GM18861 (cell line): ENCODE data around the gene PCGF2.
A peak's percentile ranks its signal among the peaks of the same experiment; 100 is the strongest.
"Not testable (repeated sequence)": the region's sequence is repeated elsewhere in the genome, so short reads cannot be mapped to it uniquely, and the experiment has no call there.

ENCODE experiments used
- ATAC-seq: cut with Tn5 transposase; IDR thresholded peaks from one replicate; pipeline ENCODE4 v1.9.1; 2021; ENCODE audit not compliant: unreplicated experiment

The PCGF2 gene

DNA sequence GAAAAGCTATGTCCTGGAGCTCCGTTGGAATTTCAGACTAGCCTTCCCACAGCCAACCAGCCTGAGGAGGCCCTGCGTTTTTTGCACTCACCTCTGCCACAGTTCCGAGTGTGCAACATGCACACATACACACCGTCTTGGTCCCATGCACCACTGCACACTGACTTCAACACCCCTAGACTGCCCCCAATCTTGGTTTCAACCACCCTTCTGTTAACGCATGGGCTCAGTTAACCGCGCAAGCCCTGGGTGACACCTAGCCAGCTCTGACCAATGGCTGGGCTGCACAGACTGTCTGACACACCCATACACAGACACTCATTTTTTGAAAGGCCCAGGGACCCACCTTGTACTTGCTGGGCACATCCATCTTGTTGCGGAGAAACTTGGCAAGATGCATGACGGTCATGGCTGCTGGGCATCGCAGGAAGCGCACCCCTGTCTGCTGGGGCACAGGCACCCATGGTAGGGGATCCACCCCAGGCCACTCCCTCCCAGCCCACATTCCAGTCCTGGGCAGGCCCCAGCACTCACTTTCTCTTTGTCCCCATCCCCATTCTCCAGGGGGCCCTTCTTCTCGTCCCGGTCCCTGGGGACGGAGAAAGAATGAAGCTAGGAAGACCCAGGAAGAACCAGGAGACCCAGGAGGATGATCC is 10.0 kb downstream of the PCGF2 start:
- no peak for ATAC-seq

DNA sequence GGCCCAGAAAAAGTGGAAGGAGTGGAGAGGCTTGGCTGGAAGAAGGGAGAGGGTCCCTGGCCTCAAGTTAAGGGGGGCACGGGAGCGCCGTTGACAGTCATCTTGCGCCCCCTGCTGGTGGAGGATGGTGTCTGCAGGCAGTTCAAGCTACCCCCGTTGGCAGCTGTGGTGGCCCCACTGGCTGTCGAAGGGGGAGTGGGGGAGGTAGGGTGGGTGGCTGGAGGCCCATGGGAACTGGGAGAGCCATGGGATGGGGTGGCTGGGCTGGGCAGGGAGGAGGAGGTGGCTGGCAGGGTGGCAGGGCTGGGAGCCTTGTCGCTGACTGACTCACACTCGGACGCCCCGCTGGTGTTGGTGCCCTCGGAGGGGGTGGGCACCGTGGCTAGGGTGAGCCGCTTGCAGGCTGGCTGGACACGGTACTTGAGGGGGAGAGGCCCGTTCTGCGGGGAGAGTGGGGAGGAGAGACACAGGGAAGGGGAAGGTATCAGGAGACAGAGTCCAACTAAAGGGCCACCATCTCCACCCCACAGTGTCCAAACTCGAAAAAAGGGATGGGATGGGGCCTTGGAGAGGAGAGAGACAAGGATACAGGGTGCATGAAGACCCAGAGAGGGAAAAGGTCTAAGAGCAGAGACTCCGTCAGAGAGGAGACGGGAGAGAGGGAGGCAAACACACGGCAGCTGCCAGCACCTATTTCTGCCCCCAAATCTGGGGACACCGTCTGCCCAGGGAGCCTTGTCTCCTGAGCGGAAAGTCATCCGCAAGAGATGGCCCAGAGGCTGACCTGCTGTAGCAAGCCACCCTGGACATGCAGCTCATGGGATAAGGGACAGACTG is 12.8 kb downstream of the PCGF2 start:
- ATAC-seq: no peak

DNA sequence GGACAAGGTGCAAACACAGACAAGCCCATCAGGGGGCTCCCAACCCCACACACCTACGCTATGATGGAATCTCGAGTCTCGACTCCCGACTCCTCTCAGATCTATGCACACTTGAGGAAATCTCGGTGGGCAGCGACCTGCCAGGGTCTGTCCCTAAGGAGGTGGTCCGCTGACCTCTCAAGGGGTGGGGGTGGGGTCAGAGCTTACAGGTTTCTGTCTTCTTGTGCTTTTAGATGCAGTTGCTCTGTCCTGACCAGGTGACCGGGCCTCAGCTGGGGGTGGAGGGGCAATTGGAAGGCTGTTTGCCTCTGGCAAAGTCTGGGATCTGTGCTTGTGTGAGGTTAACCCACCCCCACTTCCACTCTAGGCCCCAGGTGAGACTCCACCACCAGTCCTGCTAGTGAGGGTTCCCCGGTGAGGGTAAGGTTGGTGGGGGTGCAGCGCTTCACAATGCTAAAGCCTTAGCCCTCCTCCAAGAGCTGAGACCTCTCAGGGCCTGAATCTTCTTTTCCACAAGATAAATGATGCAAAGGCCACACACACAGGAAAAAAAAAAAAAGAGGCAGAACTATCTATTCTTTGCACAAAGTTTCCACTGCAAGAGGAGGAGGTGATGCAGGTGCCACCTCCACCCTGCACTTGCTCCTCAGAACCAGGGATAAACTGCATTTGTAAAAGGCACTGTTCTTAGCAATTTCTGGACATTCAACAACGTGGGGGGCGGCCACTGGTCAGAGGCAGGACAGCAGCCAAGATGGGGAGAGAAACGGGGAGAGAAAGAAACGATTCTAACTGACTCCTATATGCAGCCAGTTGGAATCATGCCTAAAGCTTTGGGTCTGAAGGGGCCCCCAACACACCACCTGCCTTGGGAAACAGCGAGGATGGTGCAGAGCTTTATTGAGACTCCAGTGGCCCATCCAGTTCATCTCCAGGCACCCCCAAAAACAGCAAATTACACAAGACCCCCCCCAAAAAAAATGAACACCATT is 13.9 kb downstream of the PCGF2 start:
- no peak for ATAC-seq

DNA sequence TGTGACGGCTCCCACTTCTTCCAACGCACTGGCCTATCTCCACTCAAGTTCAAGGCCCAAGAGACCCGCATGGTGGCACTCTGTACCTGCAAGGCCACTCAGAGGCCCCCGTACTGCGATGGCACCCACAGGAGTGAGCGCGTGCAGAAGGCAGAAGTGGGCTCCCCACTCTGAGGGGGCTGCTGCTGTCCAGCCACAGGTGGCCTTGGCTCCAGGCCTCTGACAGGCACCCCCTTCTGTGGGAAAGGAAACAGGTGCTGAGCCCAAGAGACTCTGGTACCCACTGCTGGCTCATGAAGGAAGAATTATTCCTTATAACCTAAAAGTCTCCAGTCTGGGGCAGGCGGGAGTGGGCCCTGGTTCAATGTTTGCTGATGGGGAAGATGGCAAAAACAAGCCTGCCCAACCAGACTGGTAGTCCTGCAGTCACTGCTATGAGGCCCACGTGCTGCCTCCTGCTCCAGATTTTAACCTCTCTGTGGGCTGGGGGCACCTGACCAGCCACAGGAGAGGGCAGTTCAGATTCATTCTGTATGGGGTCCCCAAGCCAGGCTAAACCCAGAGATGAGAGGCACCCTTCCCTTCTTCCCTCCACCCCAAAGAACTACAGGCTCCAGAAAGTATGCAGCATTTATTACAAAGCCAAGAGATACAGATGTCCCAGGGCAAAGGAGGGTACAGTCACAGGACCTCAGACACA is 14.7 kb downstream of the PCGF2 start:
- ATAC-seq: no peak

DNA sequence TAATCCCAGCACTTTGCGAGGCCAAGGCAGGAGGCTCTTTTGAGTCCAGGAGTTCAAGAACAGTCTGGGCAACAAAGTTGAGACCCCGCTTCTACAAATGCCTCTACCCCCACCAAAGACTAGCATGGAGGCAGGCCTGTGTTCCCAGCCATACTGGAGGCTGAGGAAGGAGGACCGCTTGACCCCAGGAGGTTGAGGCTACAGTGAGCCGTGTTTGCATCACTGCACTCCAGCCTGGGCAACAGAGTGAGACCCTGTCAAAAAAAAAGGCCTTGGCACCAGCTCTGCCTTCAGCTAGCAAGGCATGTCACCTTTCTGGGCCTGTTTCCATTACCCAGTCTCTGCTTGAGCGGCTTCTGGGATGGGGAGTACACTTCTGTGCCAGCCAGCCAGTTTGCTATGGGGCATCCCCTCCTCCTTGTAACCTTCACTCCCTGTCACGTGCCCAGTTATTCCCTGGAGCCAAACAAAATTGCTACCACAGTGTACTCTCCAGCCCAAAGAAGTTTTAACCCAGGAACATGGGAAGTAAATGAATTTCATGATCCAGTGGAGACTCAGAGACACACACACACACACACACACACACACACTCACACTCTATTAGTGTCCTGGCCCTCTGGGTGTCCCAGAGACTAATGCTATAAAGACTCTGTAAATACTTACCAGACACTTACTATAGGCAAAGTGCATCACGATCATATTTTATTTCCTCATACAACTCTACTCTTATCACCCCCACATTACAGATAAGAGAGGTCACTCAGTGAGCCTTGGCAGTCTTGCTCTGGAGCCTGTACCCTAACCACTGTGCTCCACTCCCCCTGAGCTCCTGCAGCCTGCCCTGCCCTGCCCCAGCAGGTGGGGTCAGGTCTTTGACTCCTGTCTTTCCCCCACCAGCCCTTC is 15.5 kb downstream of the PCGF2 start:
- no peak for ATAC-seq

DNA sequence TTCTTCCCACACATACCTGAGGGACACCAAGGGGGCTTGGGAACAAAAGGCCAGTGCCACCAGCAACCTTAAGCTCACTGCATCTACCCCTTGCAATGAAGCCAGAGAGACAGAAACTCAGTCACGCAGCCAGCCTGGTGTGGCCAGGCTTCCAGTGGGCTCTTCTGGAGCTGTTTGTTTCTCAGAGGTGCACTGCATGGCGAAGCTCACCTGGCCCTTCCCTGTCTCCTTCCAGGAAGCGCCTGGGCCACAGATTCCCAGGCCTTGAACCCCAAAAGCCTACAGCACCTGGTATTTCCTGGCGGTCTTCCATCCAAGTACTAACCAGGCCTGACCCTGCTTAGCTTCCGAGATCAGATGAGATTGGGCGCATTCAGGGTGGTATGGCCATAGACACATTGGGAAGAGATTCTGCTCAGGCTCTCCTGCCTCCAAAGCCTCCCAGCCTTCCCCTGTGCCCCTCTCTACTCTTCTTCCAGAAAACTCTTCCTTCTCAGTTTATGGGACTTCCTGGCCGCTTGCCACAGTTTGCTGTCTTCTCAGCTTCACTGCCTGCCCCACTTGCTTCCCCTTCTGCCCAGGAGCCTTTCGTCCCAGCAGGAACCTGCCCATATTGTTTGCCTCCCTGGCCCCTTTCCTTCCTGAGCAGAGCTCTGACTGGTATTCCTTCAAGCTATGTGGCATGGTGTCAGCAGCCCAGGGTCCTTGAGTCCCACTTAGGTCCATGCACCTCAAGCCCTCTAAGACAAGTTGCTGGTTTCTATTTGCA is 16.4 kb downstream of the PCGF2 start:
- ATAC-seq: no peak

DNA sequence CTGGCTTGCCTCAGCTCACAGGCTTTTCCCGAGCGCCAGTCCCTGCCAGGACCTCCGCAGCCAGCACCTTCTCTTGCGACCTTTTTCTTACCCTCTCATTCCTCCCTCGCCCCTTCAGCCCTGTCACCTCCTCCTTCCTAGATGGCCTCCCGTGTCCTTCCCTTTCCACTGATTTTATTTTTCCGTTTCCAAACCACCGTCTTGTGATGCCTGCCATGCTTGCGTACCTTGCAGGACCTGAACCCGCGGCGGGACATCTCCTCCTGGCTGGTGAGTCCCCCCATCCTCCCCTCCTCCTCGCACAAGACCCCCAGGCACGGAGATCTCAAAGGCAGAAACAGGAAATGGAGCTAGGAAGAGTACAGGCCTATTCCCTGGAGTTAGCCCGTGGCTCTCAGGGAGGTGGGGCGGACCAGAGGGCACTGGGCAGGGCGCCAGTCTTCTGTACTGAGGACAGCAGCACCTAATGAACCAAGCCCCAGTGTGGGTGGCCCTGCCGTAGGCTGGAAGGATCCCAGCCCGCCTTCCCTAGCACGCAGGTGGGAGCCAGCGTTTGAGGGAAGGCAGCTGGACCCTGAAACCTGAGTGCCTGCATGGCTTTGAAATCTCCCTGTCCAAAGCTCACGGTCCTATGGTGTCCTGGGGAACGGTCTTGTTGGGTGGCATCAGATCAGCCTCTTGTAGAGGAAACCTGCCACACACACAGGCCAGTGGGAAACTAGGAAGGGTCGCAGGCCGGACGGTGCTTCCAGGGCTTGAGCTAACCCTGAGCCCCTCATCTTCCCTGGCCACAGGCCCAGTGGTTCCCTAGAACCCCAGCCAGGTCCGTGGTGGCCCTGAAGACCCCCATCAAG is 17.4 kb downstream of the PCGF2 start:
- ATAC-seq: no peak

DNA sequence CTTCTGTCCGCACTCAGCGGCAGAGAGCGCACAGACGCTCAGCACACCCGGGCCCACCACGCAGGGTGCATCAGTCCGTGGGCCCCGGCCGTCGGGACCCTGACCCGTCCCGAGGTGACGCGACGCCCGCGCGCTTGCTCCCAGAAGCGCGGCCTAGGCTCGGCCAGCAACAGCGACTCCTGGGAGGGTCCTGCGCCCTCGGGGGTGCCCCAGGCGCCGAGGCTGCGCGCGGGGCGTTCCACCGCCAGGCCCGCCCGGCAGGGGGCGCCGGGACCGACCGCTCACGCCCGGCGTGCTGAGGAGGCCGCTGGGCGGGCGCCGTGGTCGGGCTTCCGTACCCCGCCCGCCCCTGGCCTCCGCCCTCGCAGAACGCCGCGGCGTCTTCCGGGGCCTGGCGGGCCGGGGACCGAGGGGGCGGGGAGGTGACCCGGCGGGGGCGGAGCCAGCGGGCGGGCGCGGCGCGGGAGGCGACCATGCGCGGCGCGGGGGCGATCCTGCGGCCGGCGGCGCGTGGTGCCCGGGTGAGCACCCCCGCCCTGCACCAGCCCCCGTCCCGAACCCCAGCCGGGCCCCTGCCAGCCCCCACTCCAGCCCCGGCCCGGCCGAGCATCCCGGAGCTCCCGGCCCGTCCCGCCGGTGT is 18.1 kb downstream of the PCGF2 start, which contains the start of gene CISD3:
TSS of gene CISD3 (plus strand) at position 456 of the 640 bp plus-strand sequence. CDS start at position 474, 18 bp downstream.
- peak; percentile 65 for ATAC-seq

DNA sequence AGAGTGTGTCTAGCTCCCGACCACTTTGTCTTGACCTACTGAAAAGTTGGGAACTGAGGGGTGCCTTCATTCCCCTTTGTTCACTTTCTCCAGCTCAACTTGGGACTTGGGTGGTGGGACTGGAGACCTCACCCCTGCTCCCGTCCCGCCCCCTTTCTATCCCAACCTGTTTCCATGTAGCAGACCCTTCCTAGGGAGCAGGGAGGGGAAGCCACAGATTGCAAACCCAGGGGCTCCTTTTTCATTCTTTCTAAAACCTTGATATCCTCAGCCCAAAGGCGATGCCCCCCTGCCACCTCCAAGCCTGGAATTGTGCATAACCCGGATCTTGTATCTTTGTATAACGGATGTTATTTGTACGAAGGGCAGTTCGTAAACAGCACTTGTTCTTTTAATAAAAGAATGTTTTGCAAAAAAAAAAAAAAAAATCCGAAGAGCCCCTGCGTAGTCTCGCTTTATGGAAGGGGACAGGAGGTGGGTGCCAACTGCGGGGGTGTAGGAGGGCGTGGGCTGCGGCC is 18.7 kb downstream of the PCGF2 start:
- no peak for ATAC-seq

DNA sequence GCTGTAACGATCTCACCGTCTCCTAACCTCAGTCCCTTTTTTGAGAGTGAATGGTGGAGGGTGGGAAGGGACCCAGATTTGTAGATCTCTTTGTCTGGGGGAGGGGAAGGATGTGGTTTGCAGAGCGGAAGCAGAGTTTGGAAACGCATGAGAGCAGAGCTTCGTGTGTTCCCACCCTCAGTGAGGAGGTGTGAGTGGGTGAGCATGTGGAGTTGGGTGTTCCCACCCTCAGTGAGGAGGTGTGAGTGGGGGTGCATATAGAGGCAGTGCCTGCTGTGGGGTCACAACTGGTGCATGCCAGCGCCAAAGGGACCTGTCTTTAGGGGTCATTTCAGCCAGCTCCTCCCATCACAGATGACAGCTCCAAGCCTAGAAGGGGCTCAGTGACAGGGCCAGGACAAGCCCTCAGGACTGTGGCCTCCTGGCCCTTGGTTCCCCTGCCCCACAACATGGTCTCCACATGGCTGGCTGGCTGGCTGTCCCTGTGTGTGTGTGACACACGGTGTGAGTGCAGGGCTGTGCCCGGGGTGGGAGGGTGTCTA is 19.8 kb downstream of the PCGF2 start:
- no peak for ATAC-seq

DNA sequence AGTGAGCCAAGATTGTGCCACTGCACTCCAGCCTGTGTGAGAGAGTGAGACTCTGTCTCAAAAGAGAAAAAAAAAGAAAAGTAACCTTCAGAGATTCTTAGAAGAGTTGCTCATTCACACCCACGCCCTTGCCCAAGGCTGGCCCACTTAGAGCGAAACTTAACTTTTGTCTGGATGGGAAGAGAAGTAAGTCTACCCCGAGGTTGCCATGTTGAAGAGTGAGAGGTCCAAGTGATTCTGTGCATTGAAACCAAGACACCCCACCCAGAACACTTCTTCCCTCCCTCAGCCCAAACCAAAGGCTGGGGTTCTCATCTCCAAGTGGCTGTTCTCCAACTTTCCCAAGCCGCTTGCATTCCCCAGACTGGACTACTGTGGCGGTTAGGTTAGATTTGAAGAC is 20.4 kb downstream of the PCGF2 start:
- no peak for ATAC-seq

DNA sequence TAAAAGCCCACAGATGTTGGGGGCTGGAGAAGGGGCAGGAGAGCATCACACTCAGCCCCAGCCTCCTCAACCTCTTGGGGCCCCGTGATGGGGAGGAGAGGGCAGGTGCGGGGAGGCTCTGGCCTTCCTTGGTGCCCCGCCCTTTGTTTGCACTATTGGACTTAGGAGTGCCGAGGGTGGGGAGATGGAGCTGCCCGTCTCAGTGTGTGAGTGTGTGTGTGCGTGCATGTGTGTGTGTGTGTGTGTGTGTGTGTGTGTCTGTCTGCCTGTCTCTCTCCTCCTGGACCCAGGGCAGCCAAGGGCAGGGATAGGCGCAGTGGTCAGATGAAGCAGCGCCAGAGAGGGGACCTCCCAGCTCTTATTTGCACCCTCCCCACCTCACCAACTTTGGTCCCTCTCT is 22.0 kb downstream of the PCGF2 start:
- ATAC-seq: not testable (repeated sequence)

DNA sequence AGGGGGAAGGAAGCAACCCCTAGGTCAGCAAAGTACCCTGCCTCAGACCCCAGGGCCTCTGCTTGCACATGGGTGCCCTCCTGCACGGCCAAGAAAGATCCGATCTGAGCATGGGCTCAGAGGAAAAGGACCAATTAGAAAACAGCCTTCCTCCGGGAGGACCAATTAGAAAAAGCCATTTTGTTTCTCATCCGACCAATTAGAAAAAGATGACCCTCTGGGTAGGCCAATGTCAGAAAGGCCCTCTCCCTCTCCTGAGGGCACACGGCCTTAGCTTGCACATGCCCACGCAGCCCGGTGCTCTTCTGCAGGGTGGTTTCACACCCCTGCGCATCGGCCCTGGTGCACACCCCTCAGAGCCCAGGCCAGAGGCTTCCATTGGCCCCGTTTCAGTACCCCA is 23.1 kb downstream of the PCGF2 start:
- ATAC-seq: no peak

DNA sequence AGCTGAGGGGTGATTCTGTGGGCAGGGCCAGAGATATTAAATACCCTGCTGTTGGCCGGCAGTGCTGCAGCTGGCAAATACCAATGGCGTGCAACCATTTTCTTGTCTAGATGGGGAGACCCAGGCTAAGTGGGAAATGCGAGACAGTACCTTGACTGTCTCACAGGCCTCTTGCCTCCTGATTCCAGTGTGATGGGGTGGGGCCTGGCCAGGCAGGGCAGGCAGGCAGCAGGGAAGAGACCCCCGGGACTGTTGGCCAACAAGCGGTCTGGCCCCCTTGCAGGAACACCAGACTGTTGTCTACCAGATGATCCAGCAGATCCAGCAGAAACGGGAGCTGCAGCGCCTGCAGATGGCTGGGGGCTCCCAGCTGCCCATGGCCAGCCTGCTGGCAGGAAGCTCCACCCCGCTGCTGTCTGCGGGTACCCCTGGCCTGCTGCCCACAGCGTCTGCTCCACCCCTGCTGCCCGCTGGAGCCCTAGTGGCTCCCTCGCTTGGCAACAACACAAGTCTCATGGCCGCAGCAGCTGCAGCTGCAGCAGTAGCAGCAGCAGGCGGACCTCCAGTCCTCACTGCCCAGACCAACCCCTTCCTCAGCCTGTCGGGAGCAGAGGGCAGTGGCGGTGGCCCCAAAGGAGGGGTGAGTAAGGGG is 23.7 kb downstream of the PCGF2 start:
- ATAC-seq: no peak

DNA sequence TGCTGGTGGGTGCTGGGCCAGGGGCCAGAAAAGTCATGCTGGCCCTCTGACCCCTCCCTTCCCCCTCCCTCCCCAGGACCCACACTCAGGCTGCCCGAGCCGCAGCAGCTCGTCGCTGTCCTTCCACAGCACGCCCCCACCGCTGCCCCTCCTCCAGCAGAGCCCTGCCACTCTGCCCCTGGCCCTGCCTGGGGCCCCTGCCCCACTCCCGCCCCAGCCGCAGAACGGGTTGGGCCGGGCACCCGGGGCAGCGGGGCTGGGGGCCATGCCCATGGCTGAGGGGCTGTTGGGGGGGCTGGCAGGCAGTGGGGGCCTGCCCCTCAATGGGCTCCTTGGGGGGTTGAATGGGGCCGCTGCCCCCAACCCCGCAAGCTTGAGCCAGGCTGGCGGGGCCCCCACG is 26.3 kb downstream of the PCGF2 start:
- ATAC-seq: no peak

DNA sequence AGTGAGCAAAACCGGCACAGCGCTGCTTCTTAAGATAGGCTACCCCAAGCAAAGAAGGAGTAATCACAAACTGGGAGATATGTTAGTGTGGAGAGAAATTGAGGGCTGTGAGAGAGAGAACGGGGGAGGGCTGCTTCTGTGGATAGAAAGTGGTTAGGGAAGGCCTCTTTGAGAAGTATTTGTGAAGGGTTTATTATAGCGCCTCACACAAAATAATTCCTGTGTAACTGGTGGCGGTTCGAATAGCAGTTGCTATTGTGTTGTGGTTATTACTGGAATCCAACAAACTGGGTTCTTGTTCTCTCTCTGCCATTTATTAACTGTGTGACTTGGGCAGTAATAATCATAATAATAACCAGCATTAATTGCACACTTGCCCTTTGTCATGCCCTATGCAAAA is 27.2 kb downstream of the PCGF2 start:
- ATAC-seq: no peak
